HCT116 (cell line): ENCODE results near the gene ADAMTS9. TPM values are rescaled to one million over a fixed set of nuclear protein-coding genes. Genes with fewer than 3 reads are reported as not detected.

Experiments
- ATAC-seq: fragments of 200-7000 bp; cut with Tn5 transposase; 2 replicates; pipeline ENCODE4 v1.9.1; 2020; ENCODE audit warnings: mild to moderate bottlenecking, moderate library complexity
- BruUV-seq: library from RNA; stranded (reverse); fragments of 400-500 nt; replicated peaks from 2 replicates; lab custom pipeline; 2021; lab: Mats Ljungman, UMichigan
- CTCF ChIA-PET: fragments of 300-600 bp; sonication (Branson Sonifier 250); formaldehyde crosslinking; loops from one replicate; lab custom pipeline; 2021; ENCODE audit warnings: antibody characterized with exemption; lab: Charles Lee
- POLR2A ChIA-PET: fragments of 300-600, 350-600 bp; sonication (Branson Sonifier 250); formaldehyde crosslinking; loops from one replicate; lab custom pipeline; 2021; ENCODE audit warnings: antibody characterized with exemption; lab: Charles Lee
- RAD21 ChIA-PET, 2 experiments: fragments of 300-600 bp; sonication (Branson Sonifier 250); formaldehyde crosslinking; loops; one replicate each; lab custom pipeline; 2023; ENCODE audit warnings: low total read pairs in 2 of 2; ENCODE audit not compliant: uncharacterized antibody in 2 of 2, unreplicated experiment in 2 of 2, low non-redundant PET in 1 of 2; lab: Charles Lee
- DNase-seq: peaks from one replicate; pipeline ENCODE4 v3.0.0-alpha.2; 2010; ENCODE audit warnings: low read depth, low spot score
- H2AFZ ChIP-seq: fragments of 200-600 bp; shearing (Covaris generic), sonication (generic); 2 replicates; pipeline ENCODE4 v1.6.1; 2017; ENCODE audit warnings: low read depth, mixed run types, mixed read lengths, antibody characterized with exemption, low read length; ENCODE audit not compliant: poor library complexity, severe bottlenecking
- H3K27ac ChIP-seq: 2 replicates; pipeline ENCODE4 v1.5.1; 2012; ENCODE audit warnings: low read depth, low read length
- H3K27me3 ChIP-seq: fragments of 200-600 bp; sonication (generic); 2 replicates; pipeline ENCODE4 v1.6.1; 2016; ENCODE audit warnings: mixed run types, low read length, mixed read lengths; ENCODE audit not compliant: insufficient read depth
- H3K36me3 ChIP-seq, 2 experiments: fragments of 200-500 bp in 1 of 2; fragments of 200-600 bp in 1 of 2; sonication (Bioruptor generic) in 1 of 2; sonication (generic) in 1 of 2; 2 replicates each; pipeline versions ENCODE4 v1.5.1 to v1.6.1; 2014 to 2016; ENCODE audit warnings: low read length in 2 of 2, inconsistent platforms in 1 of 2, mixed read lengths in 1 of 2, mixed run types in 1 of 2; ENCODE audit not compliant: insufficient read depth in 2 of 2, control insufficient read depth in 1 of 2
- H3K4me1 ChIP-seq, 2 experiments: fragments of 200-600 bp in 1 of 2; sonication (generic) in 1 of 2; 2 replicates each; pipeline versions ENCODE4 v1.5.1 to v1.6.1; 2012 to 2017; ENCODE audit warnings: low read length in 2 of 2, inconsistent platforms in 1 of 2, mild to moderate bottlenecking in 1 of 2, mixed read lengths in 1 of 2, mixed run types in 1 of 2, moderate library complexity in 1 of 2; ENCODE audit not compliant: insufficient read depth in 2 of 2, control insufficient read depth in 1 of 2
- H3K4me2 ChIP-seq: fragments of 200-600 bp; sonication (generic); 2 replicates; pipeline ENCODE4 v1.6.1; 2017; ENCODE audit warnings: mixed run types, low read length, mixed read lengths
- H3K4me3 ChIP-seq, 2 experiments: fragments of 200-600 bp in 1 of 2; sonication (generic) in 1 of 2; replicated peaks in 1 of 2; 2 replicates each; pipeline ENCODE4 v1.5.1; 2011 to 2016; ENCODE audit warnings: low read length in 2 of 2, control low read depth in 1 of 2, low read depth in 1 of 2, mild to moderate bottlenecking in 1 of 2, mixed read lengths in 1 of 2, mixed run types in 1 of 2
- H3K79me2 ChIP-seq: fragments of 200-600 bp; sonication (generic); 2 replicates; pipeline ENCODE4 v1.6.1; 2017; ENCODE audit warnings: mild to moderate bottlenecking, mixed run types, low read length, moderate library complexity, mixed read lengths; ENCODE audit not compliant: insufficient read depth
- H3K9ac ChIP-seq: fragments of 200-600 bp; sonication (generic); 2 replicates; pipeline ENCODE4 v1.6.1; 2016; ENCODE audit warnings: low read length, mixed read lengths
- H3K9me2 ChIP-seq: fragments of 200-600 bp; sonication (generic), shearing (Covaris generic); 2 replicates; pipeline ENCODE4 v1.6.1; 2017; ENCODE audit warnings: mixed run types, mild to moderate bottlenecking, moderate library complexity; ENCODE audit not compliant: insufficient read depth
- H3K9me3 ChIP-seq, 2 experiments: fragments of 200-500 bp in 1 of 2; fragments of 200-600 bp in 1 of 2; sonication (Bioruptor generic) in 1 of 2; sonication (generic) in 1 of 2; 2 replicates each; pipeline ENCODE4 v1.6.1; 2014 to 2017; ENCODE audit warnings: low read length in 2 of 2, mixed read lengths in 2 of 2, inconsistent platforms in 1 of 2, low read depth in 1 of 2, mild to moderate bottlenecking in 1 of 2, mixed run types in 1 of 2, moderate library complexity in 1 of 2; ENCODE audit not compliant: control insufficient read depth in 1 of 2, insufficient read depth in 1 of 2
- H4K20me1 ChIP-seq: fragments of 200-600 bp; sonication (generic), shearing (Covaris generic); 2 replicates; pipeline ENCODE4 v1.6.1; 2017; ENCODE audit warnings: mixed run types, mild to moderate bottlenecking, moderate library complexity; ENCODE audit not compliant: insufficient read depth
- ELF1 ChIP-seq: IDR thresholded peaks from 2 replicates; pipeline ENCODE4 v1.6.1; 2012; ENCODE audit warnings: low read depth, borderline replicate concordance
- EZH2phosphoT487 ChIP-seq: fragments of 200-600 bp; IDR thresholded peaks from 2 replicates; pipeline ENCODE4 v1.6.1; 2018; ENCODE audit warnings: antibody characterized with exemption, borderline replicate concordance
- JUND ChIP-seq: IDR thresholded peaks from 2 replicates; pipeline ENCODE4 v1.6.1; 2012
- POLR2A ChIP-seq: IDR thresholded peaks from 2 replicates; pipeline ENCODE4 v1.7.0; 2011; ENCODE audit warnings: borderline replicate concordance; ENCODE audit not compliant: insufficient read depth, insufficient read length; ENCODE audit errors: extremely low read depth
- RAD21 ChIP-seq: IDR thresholded peaks from 2 replicates; pipeline ENCODE4 v1.6.1; 2012; ENCODE audit warnings: low read depth, mild to moderate bottlenecking
- SIN3A ChIP-seq: IDR thresholded peaks from 2 replicates; pipeline ENCODE4 v1.6.1; 2012; ENCODE audit warnings: low read depth
- ZBTB33 ChIP-seq: IDR thresholded peaks from 2 replicates; pipeline ENCODE4 v1.6.1; 2011; ENCODE audit warnings: mild to moderate bottlenecking, low read length, moderate library complexity; ENCODE audit not compliant: insufficient replicate concordance; ENCODE audit errors: extremely low read depth
- ZFX ChIP-seq: fragments of 450-650 bp; IDR thresholded peaks from 2 replicates; pipeline ENCODE4 v1.6.1; 2017
- intact Hi-C: fragments of 100-400 bp; cut with micrococcal nuclease; formaldehyde crosslinking; loops from 2 replicates; pipeline ENCODE4 v1.10.0; 2022
- total RNA-seq: library from RNA; stranded (reverse); gene quantifications from one replicate; pipeline ENCODE4 v1.2.1, GENCODE V29; 2021; ENCODE audit not compliant: unreplicated experiment
- TF ChIP-seq, protein P1 (sequence below): IDR thresholded peaks from 2 replicates; pipeline ENCODE4 v1.6.1; 2012; ENCODE audit warnings: low read depth

ADAMTS9 gene
- total RNA-seq, 1 experiment from 2014 or later = 0.05 TPM

- RAD21 ChIA-PET = no interaction called here
- no peaks in the 10 kb centered on the region for H3K36me3 ChIP-seq
- no peak for TF ChIP-seq JUND
- TF ChIP-seq ZBTB33 = no peak
- TF ChIP-seq ELF1 = no peak
- TF ChIP-seq POLR2A = no peak
- no peak for TF ChIP-seq SIN3A
- no peak for TF ChIP-seq RAD21
- TF ChIP-seq, protein P1, sequence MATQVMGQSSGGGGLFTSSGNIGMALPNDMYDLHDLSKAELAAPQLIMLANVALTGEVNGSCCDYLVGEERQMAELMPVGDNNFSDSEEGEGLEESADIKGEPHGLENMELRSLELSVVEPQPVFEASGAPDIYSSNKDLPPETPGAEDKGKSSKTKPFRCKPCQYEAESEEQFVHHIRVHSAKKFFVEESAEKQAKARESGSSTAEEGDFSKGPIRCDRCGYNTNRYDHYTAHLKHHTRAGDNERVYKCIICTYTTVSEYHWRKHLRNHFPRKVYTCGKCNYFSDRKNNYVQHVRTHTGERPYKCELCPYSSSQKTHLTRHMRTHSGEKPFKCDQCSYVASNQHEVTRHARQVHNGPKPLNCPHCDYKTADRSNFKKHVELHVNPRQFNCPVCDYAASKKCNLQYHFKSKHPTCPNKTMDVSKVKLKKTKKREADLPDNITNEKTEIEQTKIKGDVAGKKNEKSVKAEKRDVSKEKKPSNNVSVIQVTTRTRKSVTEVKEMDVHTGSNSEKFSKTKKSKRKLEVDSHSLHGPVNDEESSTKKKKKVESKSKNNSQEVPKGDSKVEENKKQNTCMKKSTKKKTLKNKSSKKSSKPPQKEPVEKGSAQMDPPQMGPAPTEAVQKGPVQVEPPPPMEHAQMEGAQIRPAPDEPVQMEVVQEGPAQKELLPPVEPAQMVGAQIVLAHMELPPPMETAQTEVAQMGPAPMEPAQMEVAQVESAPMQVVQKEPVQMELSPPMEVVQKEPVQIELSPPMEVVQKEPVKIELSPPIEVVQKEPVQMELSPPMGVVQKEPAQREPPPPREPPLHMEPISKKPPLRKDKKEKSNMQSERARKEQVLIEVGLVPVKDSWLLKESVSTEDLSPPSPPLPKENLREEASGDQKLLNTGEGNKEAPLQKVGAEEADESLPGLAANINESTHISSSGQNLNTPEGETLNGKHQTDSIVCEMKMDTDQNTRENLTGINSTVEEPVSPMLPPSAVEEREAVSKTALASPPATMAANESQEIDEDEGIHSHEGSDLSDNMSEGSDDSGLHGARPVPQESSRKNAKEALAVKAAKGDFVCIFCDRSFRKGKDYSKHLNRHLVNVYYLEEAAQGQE = no peak
- no peak for TF ChIP-seq ZFX
- TF ChIP-seq EZH2phosphoT487 = no peak
- TF ChIP-seq, all 23 proteins: peak for 0
- H3K9me3 ChIP-seq = no peaks in the 10 kb centered on the region
- H3K9me2 ChIP-seq = no peaks in the 10 kb centered on the region
- no peak overlapping the region for H3K9ac ChIP-seq
- no peaks in the 10 kb centered on the region for H3K79me2 ChIP-seq
- H3K27ac ChIP-seq = no peak overlapping the region
- no peak for DNase-seq
- ChIA-PET CTCF (no interaction called here), POLR2A (no interaction called here)
- intact Hi-C loops = no loop called here
- no peak overlapping the region for H3K4me2 ChIP-seq
- H3K4me1 ChIP-seq = no peaks in the 10 kb centered on the region
- no peak overlapping the region for H2AFZ ChIP-seq
- no peaks in the 10 kb centered on the region for H4K20me1 ChIP-seq
- no TSS peak for BruUV-seq
- no peak for ATAC-seq
- no peak overlapping the region for H3K4me3 ChIP-seq
- H3K27me3 ChIP-seq = no peaks in the 10 kb centered on the region
These were observed 178.6 kb downstream of the ADAMTS9 start for GRCh38 chr3:64509206-64509605.
